ENCODE measurements around the gene NMNAT3.
"Not testable (repeated sequence)": the region's sequence is repeated elsewhere in the genome, so short reads cannot be mapped to it uniquely, and the experiment has no call there.

NMNAT3 gene

DNA sequence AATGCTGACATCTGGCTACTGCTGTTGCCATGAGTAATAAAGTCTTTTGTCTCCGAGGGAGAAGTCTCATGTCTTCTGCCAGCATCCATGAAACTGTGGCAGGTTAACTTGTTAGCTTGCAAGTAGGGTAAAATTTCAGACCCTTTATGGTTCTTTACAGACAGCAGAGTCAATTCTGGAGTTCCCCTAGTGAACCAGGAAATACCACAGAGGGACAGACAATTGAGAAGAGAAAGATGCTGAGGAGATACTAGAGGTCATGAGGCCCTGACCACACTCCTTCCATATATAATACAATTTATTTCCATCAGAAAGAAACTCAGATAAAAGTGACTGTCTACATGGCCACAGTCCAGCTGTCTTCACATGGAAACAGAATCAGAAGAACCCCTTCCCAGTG is 38.1 kb downstream of the NMNAT3 start:
- H3K4me3 ChIP-seq (ENCODE audit: low read depth, low read length) = no peak overlapping the region

GRCh38 chr3:139638518-139638917 is 39.3 kb downstream of the NMNAT3 start:
- H3K4me3 ChIP-seq (ENCODE audit: low read depth, low read length) = no peak overlapping the region

- H3K4me3 ChIP-seq (ENCODE audit: low read depth, low read length) = no peak overlapping the region
Measured at GRCh38 chr3:139636511-139636910, 41.3 kb downstream of the NMNAT3 start.

GRCh38 chr3:139634111-139634635 is 43.6 kb downstream of the NMNAT3 start:
- H3K4me3 ChIP-seq (ENCODE audit: low read depth, low read length) = no peak overlapping the region

DNA sequence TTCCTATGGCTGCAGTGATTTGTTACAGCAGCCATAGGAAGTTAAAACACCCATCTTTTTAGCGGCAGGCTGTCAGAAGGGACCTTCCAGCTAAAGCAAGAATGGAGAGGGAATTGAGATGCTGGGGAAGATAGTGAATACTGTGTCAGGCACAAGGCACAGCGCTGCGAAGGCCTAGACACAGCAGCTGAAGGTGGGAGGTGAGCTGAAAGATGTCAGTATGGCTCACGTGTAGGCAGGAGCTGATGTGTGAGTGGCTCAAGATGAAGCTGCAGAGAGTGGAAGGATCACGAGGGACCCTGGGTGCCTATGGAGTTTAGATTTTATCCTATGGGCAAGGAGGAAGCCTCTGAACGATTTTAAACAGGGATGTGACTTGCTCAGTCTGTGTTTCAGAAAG is 44.3 kb downstream of the NMNAT3 start:
- H3K4me3 ChIP-seq (ENCODE audit: low read depth, low read length) = no peak overlapping the region

- H3K4me3 ChIP-seq (ENCODE audit: low read depth, low read length) = no peak overlapping the region
Measured at GRCh38 chr3:139630542-139630941, 47.2 kb downstream of the NMNAT3 start.

DNA sequence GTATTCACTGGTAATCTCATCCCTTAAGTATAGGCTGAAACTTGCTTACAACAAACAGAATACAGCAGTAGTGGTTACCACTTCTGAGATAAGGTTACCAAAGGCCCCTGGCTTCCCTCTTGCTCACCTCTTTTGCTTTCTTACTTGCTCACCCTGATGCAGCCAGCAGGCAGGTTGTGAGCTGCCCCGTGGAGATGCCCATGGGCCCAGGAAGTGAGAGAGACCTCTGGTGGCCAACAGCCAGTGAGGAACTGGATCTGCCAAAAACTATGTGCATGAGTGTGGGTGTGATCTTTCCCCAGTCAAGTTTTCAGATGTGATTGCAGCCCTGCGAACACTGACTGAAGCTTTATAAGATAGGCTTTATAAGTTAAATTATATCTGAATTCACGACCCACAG is 48.7 kb downstream of the NMNAT3 start:
- no peak overlapping the region for H3K4me3 ChIP-seq (ENCODE audit: low read depth, low read length)

GRCh38 chr3:139627759-139628158 is 50.0 kb downstream of the NMNAT3 start:
- no peak overlapping the region for H3K4me3 ChIP-seq (ENCODE audit: low read depth, low read length)

DNA sequence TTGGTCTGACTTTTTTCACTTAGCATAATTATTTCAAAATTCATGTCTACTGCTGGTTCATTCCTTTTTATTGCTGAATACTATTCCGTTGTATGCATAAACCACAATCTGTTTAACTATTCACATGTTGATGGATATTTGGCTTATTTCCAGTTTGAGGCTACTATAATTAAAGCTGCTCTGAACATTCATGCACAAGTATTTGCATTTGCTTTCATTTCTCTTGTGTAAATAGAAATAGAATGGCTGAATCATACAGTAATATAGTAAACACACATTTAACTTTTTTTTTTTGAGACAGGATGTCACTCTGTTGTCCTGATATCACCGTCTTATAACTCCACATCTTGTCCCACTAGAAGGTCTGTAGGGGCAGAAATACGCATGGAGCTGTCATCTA is 57.3 kb downstream of the NMNAT3 start:
- no peak overlapping the region for H3K4me3 ChIP-seq (ENCODE audit: low read depth, low read length)

DNA sequence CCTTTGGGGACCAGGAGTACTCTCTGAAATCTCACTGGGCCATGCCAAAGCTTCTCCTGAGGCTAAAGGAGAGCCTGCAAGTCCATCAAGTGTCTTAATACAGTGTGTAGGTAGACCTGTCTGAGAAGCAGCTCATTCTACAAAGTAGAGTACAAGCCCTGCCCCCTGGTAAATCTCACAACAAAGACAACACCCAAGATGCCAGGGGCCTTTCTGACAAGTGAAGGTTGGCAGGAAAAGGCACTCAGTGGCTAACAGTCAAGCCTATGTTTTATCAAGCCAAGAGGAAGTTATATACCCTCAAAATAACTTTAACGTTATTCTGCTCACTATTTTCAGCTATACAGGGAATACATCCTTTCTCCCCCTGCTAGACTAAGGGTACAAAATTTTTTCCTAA is 58.3 kb downstream of the NMNAT3 start:
- no peak overlapping the region for H3K4me3 ChIP-seq (ENCODE audit: low read depth, low read length)

DNA sequence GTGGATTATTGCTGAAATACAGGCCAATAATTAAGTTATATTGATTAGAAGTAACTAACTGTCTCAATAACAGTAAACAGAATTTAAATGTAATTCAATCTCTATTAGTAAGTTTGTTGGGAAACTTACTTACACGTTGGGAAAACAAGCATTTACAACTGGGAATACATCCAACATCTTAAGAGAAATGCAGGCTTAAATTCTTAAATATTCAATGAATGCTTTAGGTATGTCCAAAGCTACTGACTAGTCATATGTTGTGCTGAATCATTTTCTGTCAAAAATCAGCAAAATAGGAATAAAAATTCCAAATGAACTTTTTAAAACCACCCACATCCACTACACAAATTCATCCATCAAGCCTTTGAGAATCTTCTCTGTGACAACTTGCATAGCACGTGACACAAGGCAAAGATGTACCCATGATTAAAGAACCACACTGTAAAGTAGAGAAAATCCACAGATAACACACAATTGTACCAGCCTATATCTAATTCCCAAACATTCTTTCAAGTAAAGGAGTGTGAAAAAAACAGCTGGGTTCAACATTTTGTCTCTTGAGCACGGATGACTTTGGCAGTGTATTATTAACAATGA is 60.0 kb downstream of the NMNAT3 start:
- H3K4me3 ChIP-seq (ENCODE audit: low read depth, low read length) = no peak overlapping the region

DNA sequence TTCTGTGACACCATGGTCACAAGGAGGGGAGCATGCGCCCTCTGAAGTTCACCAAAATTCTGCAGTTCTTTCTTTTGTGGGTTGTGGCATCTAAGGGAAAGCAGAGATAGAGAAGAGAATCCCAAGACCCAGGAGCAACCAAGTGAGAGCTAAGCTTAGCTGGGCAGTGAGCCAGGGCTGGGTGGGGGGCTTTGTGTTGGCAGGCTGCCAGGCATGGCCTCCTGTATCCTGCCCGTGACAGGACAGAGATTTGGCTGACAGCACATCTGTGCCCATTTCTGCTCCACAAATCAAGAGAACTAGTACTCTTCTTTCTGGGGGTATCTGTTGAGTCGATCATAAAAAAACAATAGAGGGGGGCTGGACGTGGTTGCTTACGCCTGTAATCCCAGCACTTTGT is 66.2 kb downstream of the NMNAT3 start:
- H3K4me3 ChIP-seq (ENCODE audit: low read depth, low read length) = no peak overlapping the region

- no peak overlapping the region for H3K4me3 ChIP-seq (ENCODE audit: low read depth, low read length)
Measured at GRCh38 chr3:139610886-139611285, 66.9 kb downstream of the NMNAT3 start.

DNA sequence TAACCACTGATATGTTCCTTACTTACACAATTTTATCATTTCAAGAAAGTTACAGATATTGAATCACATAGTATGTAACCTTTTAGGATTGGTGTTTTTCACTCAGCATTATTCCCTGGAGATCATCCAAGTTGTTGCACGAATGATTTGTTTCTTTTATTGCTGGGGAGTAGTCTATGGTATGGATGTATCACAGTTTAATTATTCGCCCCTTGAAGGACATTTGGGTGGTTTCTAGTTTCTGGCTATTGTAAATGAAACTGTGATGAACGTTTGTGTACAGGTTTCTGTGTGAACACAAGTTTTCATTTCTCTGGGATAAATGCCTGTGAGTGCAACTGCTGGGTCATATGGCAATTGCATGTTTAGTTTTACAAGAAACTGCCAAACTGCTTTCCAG is 68.8 kb downstream of the NMNAT3 start:
- no peak overlapping the region for H3K4me3 ChIP-seq (ENCODE audit: low read depth, low read length)

DNA sequence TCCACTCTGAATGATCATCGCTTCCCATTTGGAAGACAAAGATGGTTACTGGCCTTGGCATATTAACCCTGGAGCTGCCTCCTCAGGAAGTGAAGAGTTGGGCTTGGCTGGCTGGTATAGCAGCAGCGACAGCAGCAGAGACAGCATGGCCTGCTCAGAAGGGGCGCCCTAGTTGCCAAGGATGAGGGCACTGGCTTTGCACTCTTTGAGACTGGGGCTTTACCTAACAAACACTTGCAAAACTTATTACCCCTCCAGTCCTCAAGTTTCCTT is 69.7 kb downstream of the NMNAT3 start:
- H3K4me3 ChIP-seq (ENCODE audit: low read depth, low read length) = no peak overlapping the region

DNA sequence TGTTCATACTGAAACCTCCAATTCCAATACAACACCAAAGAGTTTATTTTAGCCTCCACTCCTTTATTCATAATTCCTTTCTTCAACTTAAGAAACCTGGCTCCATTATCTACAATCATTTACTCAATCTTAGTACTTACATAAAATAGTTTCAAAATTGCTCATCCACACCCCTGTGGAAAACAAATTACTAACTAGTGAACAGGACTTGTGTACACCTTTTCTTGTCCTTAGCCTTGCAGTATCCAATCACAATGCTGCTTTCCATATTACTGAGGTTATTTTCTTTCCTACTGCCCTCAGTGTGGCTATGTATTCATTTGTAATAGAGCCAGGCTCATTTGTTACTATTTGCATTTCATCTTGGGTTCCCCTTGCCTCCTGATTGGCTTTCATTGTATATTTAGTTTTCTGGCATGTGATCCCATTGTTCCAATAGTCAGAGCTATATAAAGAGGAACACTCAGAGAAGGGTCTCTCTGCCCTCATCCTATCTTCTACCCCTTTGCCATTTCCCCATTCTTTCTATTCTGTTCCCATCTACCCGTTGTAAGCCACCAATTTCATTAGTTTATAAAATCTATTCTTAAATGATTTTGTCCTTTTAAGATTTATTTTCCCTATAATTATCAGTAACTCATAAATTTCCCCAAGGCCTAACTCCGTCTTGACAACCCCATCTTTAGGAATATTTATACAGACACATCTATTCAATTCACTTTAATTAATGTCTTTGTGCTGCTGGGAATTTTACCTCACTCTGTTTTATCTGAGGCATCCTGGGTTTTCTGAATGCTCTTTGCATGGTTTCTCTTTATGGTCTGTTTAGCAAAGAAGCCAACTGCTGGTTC is 70.3 kb downstream of the NMNAT3 start:
- no peak overlapping the region for H3K4me3 ChIP-seq (ENCODE audit: low read depth, low read length)

GRCh38 chr3:139602003-139602402 is 75.8 kb downstream of the NMNAT3 start:
- H3K4me3 ChIP-seq (ENCODE audit: low read depth, low read length) = no peak overlapping the region

DNA sequence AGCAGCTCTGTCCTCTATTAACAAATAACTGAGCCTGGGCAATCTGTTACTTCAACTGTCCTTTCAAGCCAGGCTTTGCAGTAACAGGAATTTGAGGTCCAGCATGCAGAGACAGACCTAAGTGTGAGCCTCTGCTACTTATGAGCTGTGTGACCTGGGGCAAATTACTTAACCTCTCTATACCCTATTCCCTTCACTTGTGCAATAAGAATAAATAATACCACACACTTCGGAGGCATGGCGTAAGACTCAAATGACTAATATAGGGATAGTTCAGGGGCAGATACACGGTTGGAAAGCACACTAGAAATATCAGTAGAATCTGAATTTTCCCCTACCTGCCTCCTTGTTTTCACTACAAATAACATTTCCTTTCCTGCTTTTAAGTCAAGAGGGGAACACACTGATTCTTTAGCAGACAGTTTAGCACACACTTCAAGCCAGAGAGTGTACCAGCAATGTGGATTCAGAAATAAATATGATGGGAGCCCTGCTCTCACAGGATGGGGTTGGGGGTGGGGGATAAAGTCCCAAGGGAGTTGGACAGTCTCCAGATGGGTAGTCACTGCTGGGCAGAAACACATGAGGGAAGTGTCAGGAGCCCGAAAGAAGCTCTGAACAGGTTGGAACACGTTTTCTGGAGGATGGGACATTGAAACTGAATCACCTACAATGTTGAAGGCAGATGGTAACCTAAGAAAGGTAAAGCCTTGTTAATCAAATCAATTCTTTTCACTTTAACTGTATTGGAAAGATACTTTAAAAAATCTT is 76.4 kb downstream of the NMNAT3 start:
- no peak overlapping the region for H3K4me3 ChIP-seq (ENCODE audit: low read depth, low read length)

DNA sequence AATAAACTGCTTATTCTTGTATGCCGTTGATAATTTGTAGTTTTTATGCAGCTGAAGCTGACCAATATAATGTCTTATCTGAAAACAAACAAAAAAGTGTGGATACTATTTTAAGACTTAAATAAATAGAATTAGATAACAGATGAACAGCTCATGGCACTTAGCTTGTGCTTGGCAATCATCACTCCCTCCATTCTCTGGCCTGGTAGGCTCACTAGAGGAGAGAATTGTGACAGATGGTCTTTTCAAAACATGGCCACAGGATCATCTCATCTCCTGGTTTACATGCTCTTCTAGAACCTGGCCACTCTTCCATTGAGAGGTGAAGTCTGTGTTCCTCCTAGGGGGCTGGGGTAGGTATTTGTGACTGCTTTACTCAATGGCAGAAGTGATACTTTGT is 79.8 kb downstream of the NMNAT3 start:
- H3K4me3 ChIP-seq (ENCODE audit: low read depth, low read length) = no peak overlapping the region

GRCh38 chr3:139591186-139591585 is 86.6 kb downstream of the NMNAT3 start:
- not testable (repeated sequence) for H3K4me3 ChIP-seq (ENCODE audit: low read depth, low read length)

DNA sequence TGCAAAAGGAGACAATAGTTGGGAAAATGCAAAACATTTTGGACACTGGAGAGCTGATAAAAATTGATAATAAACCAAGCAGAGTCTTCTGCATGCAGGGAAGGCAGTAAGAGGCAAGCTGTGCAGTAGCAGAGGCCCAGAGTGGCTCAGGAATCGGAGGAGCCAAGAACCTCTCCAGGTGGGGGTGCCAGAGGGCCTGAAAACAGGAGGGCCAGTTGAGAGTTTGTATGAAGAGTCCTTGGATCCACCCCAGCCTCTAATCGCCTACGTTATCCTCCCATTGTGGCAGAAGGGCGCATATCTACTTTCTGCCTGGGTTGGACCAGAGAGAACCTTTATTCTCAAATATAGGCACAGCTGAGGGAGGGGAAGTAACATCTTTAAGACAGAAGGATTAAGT is 89.3 kb downstream of the NMNAT3 start:
- H3K4me3 ChIP-seq (ENCODE audit: low read depth, low read length) = no peak overlapping the region

DNA sequence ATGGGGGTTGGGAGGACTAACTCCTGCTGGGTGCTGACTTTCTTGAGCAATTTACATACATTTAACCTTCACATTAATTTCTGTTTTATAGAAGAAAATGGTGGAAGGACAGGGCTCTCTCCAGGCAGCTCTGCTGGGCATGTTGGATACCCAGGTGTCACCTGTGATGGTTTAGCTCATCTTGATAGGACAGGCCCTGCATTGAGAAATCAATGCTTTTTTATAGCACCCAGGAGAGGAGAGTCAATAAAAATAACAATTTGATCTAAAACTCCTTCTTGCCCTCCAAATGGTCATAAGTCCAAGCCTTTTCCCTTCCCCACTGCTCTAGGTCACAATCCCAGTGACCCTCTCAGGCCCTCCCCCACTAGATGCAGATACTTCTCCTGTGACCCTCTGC is 90.0 kb downstream of the NMNAT3 start:
- H3K4me3 ChIP-seq (ENCODE audit: low read depth, low read length) = no peak overlapping the region

All from iPS-11a (cell line).